GM19372 (cell line): Measurements from ENCODE around the gene MKLN1.
"Not testable (repeated sequence)": the region's sequence is repeated elsewhere in the genome, so short reads cannot be mapped to it uniquely, and the experiment has no call there.

Experiments used
- ATAC-seq: cut with Tn5 transposase; IDR thresholded peaks from one replicate; pipeline ENCODE4 v1.9.1; 2021; ENCODE audit warnings: mild to moderate bottlenecking, low read depth, moderate library complexity; ENCODE audit not compliant: unreplicated experiment

MKLN1 gene

GRCh38 chr7:131511774-131512535 lies 184.3 kb downstream of the MKLN1 start:
- no peak for ATAC-seq

- peak; percentile 88 for ATAC-seq
Observed at GRCh38 chr7:131513245-131514061, 185.8 kb downstream of the MKLN1 start.

- ATAC-seq = not testable (repeated sequence)
Observed at GRCh38 chr7:131515471-131515870, 187.8 kb downstream of the MKLN1 start.

GRCh38 chr7:131517218-131517923 lies 189.7 kb downstream of the MKLN1 start:
- no peak for ATAC-seq

GRCh38 chr7:131518626-131519025 lies 190.9 kb downstream of the MKLN1 start:
- no peak for ATAC-seq

- ATAC-seq = no peak
Observed at GRCh38 chr7:131521651-131522163, 194.0 kb downstream of the MKLN1 start.

- ATAC-seq = no peak
Observed at GRCh38 chr7:131522325-131522930, 194.8 kb downstream of the MKLN1 start.

GRCh38 chr7:131524115-131524514 lies 196.4 kb downstream of the MKLN1 start:
- no peak for ATAC-seq

GRCh38 chr7:131524703-131525102 lies 197.0 kb downstream of the MKLN1 start:
- no peak for ATAC-seq

- no peak for ATAC-seq
Observed at GRCh38 chr7:131525820-131526219, 198.1 kb downstream of the MKLN1 start.

GRCh38 chr7:131527456-131527855 lies 199.8 kb downstream of the MKLN1 start:
- ATAC-seq = no peak

- no peak for ATAC-seq
Observed at GRCh38 chr7:131529179-131529578, 201.5 kb downstream of the MKLN1 start.

- no peak for ATAC-seq
Observed at GRCh38 chr7:131529617-131530016, 201.9 kb downstream of the MKLN1 start.

GRCh38 chr7:131530137-131530536 lies 202.5 kb downstream of the MKLN1 start:
- no peak for ATAC-seq

- no peak for ATAC-seq
Observed at GRCh38 chr7:131532570-131533091, 205.0 kb downstream of the MKLN1 start.

- no peak for ATAC-seq
Observed at GRCh38 chr7:131533151-131533559, 205.5 kb downstream of the MKLN1 start.

- no peak for ATAC-seq
Observed at GRCh38 chr7:131533566-131534561, 206.2 kb downstream of the MKLN1 start.

GRCh38 chr7:131536361-131536849 lies 208.7 kb downstream of the MKLN1 start:
- no peak for ATAC-seq

GRCh38 chr7:131537571-131537978 lies 209.9 kb downstream of the MKLN1 start:
- no peak for ATAC-seq
